Measurements from ENCODE around the gene ZNF91. TPM values are rescaled to one million over a fixed set of nuclear protein-coding genes. Genes with fewer than 3 reads are reported as not detected.

ZNF91 gene
- total RNA-seq, 1 donor from 2014 or later, result 52.4 TPM

Other genes with a start within 250 kb of the ZNF91 start
- 4.0 and 6.1 TPM in 2 replicates for gene ZNF724, start 145.1 kb downstream of the ZNF91 start, total RNA-seq